ENCODE data around the gene DEDD.

DEDD gene

DNA sequence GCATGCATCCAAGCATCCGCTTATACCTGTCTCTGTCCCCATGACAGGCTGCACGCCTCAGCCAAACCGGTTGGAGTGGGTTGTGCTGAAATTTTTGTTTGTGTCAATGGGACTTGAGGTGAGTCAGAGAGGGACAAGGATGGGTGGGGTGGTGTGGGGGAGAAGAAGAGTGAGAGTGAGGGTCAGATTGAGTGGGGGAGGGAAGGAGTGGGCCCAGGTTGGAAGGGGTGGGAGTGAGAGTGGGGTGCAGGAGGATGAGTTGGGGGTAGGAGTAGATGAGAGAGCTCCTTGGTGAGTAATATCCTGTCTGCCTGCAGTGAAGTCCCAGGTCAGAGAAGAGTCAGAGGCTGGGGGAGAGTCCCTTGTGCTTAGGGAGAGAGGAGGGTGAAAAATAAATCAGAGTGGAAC lies 39.8 kb downstream of the DEDD start:
- no peak for DNase-seq (ENCODE audit: low read depth, low spot score)

DNA sequence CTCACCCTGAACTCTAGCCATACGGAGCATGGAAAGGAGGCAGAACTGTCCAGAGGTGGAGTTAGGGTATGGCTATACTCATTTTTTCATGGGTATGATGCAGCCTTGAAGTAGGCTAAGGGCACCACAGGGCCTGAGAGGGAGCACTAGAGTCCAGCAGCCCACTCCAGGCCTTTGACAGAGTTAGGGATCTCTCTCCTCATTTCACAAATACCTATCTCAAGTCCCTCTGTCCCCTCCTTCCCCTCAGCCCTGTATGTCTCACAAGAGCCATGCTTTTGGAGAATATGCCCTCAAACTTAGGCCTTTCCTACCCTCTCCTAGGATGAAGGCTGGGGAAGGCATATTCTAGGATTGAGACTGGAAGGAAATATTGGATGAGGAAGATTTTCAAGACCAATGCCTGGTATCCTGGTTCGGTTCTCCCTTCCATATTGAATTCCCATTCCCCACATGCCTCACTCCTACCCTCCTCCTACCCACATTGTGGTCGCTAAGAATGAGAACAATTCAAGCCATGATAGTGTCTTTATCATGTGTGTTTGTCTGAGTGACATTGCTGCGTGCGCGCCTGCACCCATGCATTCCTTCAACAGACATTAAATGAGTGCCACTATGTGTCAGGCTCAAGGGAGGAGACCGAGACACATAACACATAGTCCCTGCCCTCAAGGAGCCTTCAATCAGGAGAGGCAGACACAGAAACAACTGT lies 40.5 kb downstream of the DEDD start:
- DNase-seq (ENCODE audit: low read depth, low spot score), result no peak

DNA sequence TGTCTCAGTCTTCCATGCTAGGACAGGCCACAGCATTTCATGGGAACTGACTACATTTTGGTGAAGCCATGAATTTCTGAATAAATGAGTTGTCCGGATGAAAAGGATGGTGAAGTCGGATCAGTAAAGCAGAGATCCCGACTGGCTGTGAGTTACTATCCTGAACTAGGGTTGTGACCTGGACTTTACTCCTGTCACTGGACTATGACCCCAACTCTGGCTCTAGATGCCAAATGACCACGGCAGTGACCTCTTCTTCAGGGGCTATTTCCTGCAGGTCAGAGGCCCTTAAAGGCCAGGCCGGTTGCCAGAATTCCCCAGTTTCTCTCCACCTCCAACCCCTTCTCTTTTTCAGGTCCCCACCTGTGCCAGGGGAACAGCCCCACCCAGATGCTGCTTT lies 41.4 kb downstream of the DEDD start:
- DNase-seq (ENCODE audit: low read depth, low spot score), result no peak

DNA sequence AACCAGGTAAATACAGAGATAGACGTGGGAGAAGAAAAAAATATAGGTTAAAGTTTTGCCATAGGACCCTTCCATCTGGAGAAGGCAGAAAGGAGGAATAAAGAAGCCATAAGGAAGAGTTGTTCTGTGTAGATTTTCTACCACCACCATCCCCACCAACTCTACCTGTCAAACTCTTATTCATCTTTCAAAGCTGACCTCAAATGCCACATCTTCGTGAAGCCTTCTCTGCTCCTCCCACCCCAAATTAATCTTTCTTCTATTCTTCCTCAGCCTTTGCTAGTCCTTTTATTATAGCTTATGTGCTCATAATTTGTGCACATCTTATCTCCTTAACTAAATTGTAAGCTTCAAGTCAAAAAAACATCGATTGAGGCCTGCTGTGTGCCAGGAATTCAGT lies 41.9 kb downstream of the DEDD start:
- DNase-seq (ENCODE audit: low read depth, low spot score), result no peak

DNA sequence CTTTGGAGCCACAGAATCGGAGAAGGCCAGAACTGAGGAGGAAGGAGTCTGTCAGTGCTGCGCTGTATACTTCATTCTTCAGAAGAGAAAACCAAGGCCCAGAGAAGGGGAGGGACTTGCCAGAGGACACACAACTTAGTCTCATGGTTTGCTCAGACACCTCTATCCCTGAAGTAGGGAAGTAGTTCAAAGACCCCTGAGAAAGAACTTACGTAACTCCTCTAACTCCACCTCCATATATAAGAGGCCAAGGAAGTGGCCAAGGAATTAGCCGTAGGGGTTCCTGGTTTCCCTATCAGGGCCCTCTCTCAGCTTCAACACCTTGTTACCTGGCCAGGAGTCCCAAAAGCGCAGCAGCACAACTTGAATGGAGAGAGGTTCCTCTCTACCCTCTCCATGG lies 42.5 kb downstream of the DEDD start:
- no peak for DNase-seq (ENCODE audit: low read depth, low spot score)

DNA sequence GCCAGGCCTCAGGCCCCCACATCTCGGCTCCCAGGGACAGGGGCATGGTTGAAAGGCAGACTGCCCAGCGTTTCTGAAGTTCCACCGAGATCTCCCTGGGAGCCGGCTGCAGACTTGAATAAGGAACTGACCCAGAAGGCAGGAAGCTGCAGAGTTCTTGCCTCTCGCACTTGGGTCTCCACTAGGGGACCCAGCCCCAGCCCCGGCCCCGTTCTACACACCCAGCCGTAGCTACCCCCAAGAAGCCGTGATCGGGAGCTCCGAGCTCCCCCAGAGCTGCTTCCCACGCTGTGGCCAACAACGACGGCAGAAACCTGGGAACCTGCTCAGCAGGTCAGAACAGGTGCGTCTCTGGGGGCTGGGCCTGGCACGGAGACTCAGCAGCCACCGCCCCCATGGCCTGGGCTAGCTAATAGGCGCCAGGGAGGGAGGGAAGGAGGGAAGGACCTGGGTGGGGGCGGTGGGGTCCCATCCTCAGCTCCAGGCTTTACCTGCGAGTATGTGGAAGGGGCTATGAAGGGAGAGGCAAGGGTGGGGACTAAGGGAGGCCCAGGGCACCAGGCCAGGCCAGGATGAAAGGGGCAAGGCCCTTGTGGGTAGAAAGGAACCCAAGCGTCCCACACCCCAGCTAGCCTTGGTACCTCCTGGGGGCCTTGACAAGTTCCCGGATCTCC lies 43.1 kb downstream of the DEDD start, which contains the start of gene NECTIN4:
TSS of gene NECTIN4 (minus strand) at position 308 of the 674 bp plus-strand sequence. CDS start at position 46, 262 bp downstream.
- no peak for DNase-seq (ENCODE audit: low read depth, low spot score)

DNA sequence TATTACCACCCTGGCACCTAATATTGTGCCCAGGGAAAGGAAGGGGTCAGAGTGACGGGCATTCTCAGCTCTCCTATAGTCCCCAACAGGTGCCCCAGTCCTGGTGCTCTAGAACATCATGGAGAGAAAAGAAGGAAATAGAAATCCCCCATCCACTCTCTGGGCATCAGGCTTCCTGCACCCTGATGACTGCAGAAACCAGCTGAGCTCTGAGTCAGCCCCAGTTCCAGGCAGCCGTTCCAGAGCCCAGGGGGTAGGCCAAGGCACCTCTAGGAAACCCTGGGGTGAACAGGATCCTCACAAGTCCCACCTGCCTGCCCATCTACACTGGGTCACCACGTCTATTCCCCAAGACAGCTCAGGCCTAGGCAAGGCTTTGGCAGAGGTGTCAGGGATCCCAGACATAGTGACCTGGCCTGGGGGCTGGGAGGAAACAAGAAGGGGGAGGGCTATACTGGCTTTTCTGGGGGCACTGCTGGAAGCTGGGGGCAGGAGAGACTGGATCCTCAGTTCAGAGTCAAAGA lies 43.8 kb downstream of the DEDD start:
- no peak for DNase-seq (ENCODE audit: low read depth, low spot score)

DNA sequence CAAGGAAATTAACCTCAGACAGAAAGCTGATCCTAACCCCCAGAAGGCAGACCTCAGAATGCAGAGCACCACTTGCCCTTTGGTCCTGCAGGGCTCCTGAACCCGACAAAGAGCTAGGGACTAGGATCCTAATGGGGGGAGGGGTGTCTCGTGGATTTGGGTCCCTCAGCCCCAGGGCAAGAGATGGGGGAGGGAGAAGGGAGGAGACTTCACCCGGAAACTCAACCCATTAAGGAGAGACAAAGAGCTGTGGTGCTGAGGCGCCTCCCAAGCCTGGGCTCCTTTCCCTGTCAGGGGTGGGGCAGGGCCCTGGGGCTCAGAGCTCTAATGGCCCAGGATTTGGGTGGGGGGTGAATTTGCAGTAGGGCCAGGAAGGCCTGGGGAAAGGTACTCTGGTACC lies 46.0 kb downstream of the DEDD start:
- no peak for DNase-seq (ENCODE audit: low read depth, low spot score)

DNA sequence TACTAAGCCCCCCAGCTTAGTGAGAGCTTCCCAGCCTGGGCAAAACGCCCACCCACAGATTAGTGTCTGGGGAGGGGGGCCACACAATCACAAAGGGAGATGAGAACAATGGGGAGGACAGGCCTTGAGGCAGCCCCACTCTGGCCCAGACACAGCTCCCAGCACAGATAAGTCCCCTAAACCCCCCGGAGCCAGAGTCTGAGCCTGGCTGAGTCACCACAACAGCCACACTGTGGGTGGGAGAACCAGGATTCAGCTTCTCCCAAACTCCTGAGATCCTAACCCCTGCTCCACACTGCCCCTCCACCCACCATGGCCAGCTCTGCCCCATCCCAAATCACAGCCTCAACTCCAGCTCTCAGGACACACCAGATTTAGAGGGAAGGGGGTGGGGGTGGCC lies 47.3 kb downstream of the DEDD start:
- no peak for DNase-seq (ENCODE audit: low read depth, low spot score)

DNA sequence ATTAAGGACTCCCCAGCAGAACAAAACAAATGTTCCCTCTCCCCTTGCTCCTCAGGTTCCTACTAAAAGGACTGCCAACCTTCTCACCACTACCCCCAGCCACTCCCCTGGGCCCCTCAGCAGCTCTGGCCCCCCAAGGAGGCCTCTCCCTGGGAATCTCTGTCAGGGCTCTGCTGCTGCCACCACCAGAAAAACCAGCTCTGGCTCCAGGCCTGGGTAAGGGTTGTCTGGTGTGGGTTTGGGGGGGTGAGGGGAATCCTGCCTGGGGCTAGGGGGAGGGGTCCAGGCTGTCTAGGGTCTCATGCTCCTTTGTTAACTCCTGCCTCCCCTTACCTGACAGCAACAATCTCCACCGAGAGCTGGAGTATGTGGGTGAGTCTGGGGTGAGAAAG lies 47.9 kb downstream of the DEDD start:
- no peak for DNase-seq (ENCODE audit: low read depth, low spot score)

DNA sequence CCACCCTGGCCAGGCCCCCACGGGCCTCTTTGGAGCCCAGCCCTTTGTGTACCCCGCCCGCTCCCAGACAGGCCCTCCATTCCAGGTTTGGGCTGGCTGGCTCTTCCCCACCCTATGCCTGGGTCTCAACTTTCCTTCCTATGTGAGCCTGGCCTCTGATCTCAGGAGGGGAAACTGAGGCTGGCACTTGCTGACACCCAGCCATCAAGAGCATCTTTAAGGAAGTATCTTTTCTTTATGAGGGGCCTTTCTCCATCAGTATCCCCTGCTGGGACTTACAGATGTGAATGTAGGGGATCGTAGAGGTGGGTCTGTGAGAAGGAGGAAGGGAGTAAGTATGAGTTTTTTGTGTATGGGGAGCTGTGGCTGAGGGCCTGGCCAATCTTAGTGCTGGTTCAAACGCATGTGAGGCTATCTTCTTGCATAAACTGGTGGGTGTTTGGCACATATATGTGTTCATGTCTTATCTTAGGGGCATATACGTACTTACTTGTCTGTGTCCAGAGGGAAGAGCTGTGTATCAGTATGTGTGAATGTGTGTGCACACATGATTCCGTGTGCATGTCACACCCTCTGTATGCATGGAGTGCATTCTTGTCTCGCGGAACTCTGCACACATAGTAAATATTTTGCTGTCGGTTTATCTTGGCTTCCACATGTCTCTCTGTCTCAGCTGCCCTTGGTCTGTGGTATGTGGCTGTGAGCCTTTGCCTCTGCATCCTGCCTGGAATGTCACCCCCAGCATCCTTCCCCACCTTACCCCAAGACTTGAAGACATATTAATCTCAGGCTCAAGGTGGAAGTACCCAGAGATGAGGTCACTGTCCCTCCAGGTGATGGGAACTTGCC lies 48.5 kb downstream of the DEDD start:
- no peak for DNase-seq (ENCODE audit: low read depth, low spot score)

DNA sequence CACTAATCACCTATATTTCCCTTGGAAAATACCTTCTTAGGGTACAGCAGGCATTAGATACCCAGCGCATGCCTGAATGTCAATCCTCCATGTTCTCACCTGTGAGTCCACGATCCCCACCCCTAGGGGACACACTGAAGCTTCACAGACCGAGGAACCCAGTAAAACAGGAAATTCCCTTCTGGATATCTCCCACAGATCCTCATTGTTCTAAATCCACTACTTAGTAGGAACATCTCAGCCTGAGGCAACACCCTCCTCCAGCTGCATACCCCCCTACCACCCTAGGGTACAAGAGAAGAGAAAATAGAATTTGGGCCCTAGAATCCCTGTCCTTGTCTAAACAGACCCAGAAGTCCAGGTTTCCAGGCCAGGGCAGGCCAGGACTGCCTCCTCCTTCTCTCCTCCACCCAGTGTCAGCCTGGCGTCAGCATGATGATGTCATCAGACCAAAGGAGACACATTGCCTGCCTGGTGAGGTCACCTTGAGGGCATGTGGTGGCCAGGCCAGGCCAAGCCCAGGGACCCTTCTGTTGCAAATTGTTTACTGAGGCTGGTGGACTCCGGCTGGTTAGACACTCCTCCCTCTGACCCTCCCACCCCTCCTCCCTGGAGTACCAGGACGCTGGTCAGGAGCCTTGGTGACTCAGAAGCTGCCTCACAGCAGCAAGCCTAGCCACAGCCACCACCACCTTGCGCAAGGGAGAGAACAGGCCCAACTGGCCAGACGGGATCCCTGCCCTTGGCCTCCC lies 49.3 kb downstream of the DEDD start:
- no peak for DNase-seq (ENCODE audit: low read depth, low spot score)

DNA sequence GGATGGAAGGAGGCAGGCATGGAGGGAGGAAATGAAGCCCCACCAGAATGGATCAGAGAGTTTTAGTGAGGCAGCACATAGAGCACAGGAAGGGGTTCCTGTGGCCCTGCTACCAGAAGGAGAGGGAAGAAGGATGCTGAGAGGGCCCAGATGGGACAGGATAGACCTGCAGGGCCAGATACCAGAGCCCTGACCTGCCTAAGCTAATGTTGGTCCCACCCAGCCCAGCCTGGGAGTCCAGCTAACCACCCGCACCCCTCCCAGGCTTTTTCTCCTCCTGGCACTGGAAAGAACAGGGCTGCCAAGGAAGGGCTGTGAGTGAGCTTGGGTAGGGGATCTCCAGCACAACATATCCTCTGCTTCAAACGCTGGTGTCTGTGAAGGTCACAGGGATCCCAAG lies 50.0 kb downstream of the DEDD start:
- no peak for DNase-seq (ENCODE audit: low read depth, low spot score)

DNA sequence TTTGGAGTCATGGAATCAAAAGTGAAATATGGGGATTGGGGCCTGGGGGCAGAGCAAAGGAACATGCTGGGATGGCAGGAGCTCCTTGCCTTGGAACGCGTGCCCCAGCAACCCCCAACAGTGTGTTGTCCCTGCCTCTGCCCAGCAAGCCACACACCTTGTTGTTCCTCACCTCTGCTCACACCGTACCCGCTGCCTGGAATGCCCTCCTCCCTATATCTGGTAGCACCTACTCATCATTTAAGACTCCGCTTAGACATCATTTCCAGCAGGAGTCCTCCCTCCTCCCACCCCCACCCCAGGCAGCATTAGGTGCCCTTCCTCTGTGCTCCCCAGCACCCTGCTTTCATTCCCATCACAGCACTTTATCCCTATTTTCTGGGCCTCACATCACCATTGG lies 50.9 kb downstream of the DEDD start:
- no peak for DNase-seq (ENCODE audit: low read depth, low spot score)

DNA sequence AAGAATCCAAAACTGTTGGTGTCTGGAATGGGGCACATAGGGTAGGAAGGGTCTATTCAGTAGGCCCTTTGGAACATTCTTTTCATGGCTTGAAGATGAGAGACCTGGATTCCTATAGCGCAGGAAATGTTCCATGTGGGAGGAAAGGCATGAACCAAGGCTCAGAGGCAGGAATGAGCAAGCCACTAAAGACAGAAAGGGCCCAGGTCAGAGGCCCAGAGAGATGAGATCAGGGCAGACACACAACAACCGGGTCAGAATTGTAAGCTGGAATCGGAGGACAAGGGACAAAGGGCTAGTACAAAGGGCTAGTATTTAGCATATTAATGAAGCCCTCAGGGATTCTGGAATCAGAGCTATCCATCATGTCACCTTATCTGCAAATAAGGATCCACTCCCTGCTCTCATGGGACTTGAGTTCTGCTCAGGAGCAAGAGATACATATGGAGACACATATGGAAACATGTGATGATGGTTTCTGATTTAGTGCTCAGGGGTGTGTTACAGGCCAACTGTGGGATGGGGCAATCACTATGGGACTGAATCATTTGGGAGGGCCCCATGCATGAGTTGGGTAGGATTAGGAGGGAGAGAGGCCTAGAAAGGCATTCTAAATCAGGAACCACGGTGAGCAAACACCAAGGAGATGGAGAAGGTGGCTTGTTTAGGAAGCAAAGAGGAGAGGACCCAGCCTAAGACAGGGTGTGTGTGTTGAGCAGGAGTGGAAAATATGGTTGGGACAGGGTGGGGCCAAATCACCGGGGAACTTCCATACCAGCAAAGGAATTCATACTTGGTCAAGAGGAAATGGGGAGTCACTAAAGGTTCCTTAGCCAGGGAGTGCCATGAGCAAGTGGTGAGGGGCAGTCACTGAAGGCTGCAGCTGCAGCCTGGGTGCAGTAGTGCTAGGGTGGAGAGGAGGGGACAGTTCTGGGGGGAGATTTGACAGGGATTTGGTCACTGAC lies 51.7 kb downstream of the DEDD start:
- DNase-seq (ENCODE audit: low read depth, low spot score), result no peak

DNA sequence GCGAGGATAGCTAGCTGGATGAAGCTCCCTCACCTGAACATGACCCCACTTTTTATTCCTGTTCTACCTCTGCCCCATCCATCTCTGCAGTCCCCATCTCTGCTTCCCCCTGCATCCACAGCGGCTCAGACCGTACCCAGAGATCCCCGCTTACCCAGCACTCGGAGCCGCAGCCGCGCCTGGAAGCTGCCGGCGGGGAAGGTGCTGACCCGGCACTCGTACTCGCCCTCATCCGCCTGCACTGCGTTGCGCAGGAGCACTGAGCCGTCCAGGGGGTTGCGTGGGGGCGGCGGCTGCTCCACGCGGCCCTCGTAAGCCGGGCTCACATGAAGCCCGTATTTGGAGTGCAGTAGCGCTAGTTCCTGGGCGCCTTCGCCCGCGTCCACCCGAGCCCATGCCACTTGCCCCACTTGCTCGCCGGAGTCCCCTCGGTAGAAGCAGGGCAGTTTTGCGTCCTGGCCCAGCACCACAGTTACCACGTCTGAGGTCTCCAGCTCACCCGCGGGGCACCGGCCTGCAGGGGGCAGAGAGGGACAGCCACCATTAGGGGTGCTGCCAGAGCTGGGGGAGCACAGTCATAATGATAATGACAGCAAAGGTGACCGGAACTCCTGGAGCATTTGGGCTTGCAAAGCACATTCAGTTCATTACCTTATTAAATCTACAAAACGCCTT lies 52.9 kb downstream of the DEDD start:
- DNase-seq (ENCODE audit: low read depth, low spot score), result no peak

DNA sequence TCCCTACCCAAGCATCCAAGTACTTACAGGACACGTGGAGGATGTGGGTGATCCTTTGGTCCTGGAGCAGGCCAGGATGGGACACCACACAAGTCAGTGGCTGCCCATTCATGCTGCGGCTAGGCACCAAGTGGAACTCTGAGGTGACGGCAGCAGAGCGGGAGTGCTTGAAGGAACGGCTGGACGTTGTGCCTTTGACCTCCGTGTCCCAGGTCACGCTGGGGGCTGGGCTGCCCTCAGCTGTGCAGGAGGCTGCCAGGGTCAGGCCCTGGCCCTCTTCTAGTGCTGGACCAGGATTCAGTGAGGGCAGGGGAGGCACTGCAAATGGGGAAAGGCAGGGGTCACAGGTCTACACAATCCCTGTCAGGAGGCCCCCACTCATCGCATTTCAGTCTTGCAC lies 55.0 kb downstream of the DEDD start:
- no peak for DNase-seq (ENCODE audit: low read depth, low spot score)

DNA sequence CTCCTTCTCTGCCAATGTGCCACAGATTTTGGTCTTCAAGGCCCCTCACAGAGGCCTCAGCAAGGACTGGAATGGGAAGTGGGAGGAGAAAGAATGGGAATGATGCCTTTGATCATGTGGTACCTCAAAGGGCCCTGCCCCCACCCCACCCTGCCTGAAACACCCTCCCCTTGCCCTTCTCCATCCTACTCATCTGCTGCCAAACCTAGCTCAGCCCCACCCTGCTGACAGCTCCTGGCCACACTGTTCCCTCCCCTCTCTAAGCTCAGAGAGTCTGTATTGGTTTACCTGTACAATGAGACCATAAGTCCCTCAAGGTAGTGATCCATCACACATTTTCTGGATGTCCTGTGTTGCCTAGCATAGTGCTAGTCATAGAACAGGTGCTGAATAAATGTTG lies 56.1 kb downstream of the DEDD start:
- no peak for DNase-seq (ENCODE audit: low read depth, low spot score)

DNA sequence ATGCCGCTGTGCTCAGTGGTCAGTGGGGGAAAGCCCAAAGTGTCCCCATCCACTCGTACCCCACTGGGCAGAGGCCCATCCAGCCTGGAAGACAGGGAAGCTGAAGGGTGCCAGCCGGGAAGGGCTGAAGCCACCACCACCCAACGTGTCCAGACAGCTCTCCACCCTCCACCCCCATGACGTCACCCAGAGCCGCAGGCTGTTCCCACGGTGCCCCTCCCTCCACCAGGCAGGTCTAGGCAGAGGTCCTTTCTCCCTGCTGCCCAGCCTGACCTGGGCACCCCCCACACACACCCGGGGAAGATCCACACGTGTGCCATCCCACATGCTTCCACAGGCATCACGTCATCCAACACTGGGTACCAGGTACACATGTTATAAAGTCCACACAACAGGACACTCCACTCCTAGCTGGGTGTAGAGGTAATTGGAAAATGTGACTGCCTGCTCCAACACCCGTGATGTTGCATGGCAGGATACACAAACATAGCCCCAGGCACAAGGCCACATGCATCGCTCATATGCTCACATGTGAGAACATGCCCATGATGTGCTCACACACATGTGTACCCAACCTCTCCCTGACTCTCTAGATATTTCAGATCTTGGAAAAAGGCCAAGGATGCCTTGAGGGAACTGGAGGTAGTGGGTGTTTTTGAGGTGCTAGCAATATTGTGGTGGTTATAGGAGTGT lies 57.6 kb downstream of the DEDD start:
- DNase-seq (ENCODE audit: low read depth, low spot score), result no peak

Measured in activated naive CD8-positive, alpha-beta T cell treated with anti-CD3 and anti-CD28 coated beads, Interleukin-2, amount 50 U/mL, for 16 hours (primary cell).